GM12864 (cell line): Measurements from ENCODE around the gene AGXT.

ENCODE experiments used
- DNase-seq: peaks from one replicate; pipeline ENCODE4 v3.0.0-alpha.2; 2011; ENCODE audit warnings: low read depth
- H3K4me3 ChIP-seq: 2 replicates; pipeline ENCODE4 v1.5.1; 2011; ENCODE audit warnings: mild to moderate bottlenecking, low read depth, low read length, control low read depth
- CTCF ChIP-seq: IDR thresholded peaks from 2 replicates; pipeline ENCODE4 v1.5.1; 2011; ENCODE audit warnings: low read depth, mild to moderate bottlenecking, moderate library complexity, low read length, control low read depth, inconsistent platforms; ENCODE audit errors: missing control alignments

Gene AGXT

GRCh38 chr2:240872317-240873097 is 3.9 kb downstream of the AGXT start:
- DNase-seq, result no peak
- TF ChIP-seq CTCF, result no peak
- no peak overlapping the region for H3K4me3 ChIP-seq

GRCh38 chr2:240873098-240873788 is 4.6 kb downstream of the AGXT start:
- no peak for DNase-seq
- TF ChIP-seq CTCF, result no peak
- no peak overlapping the region for H3K4me3 ChIP-seq

- no peak for DNase-seq
- no peak overlapping the region for H3K4me3 ChIP-seq
- no peak for TF ChIP-seq CTCF
Observed at GRCh38 chr2:240873805-240874714, 5.4 kb downstream of the AGXT start.

- no peak for TF ChIP-seq CTCF
- no peak overlapping the region for H3K4me3 ChIP-seq
- DNase-seq, result no peak
Observed at GRCh38 chr2:240874715-240875227, 6.1 kb downstream of the AGXT start.

GRCh38 chr2:240875228-240876034 is 6.8 kb downstream of the AGXT start:
- no peak for TF ChIP-seq CTCF

GRCh38 chr2:240876035-240876474 is 7.4 kb downstream of the AGXT start:
- no peak overlapping the region for H3K4me3 ChIP-seq
- no peak for TF ChIP-seq CTCF
- no peak for DNase-seq

More at GRCh38 chr2:240875228-240876034, 6.8 kb downstream of the AGXT start:
- no peak for DNase-seq
- H3K4me3 ChIP-seq, result no peak overlapping the region
